ENCODE results near the gene AQP4.

DNA sequence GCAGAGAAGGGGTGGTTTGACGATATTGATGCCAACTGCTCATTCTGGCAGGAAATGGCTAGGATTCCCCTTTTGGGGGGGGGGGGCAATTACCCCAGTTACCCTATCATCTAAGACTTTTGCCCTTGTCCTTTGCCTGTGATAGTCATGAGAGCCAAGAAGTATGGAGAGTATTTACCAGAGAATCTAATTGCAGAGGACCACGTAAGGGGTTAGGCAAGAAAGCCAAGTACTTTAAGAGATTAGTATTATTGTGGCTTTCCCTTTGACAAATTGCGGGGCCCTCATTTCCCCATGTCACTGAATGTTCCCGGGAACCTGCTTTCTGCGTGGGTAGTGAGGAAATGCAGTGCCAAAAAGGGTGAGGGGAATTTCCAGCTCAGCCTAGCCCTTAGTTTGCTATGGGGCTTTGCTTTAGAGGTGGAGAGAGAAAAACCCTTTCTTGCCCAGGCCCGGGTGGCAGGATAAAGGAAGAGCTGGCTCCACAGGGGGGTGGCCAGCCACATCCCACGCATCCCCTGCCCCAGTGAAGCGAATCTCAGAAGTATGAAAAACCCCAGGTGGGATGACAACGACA, 1.5 kb downstream of the AQP4 start:
- no peak for TF ChIP-seq CTCF (IDR thresholded peaks at IDR 0.05)
- TF ChIP-seq POLR2A (IDR thresholded peaks at IDR 0.05), result no peak
